Naive thymus-derived CD4-positive, alpha-beta T cell (primary cell): ENCODE results near the gene THSD4. TPM values are rescaled to one million over a fixed set of nuclear protein-coding genes. Genes with fewer than 3 reads are reported as not detected.

Experiments used
- ATAC-seq: fragments of 150-1000 bp; cut with Tn5 transposase; 2 replicates; pipeline ENCODE4 v1.10.0; 2021; ENCODE audit warnings: mild to moderate bottlenecking, moderate library complexity
- CTCF ChIA-PET: fragments of 350-600 bp; sonication (Branson Sonifier 250); formaldehyde crosslinking; loops from one replicate; lab custom pipeline; 2021; ENCODE audit warnings: antibody characterized with exemption; lab: Charles Lee
- POLR2A ChIA-PET: fragments of 350-600 bp; sonication (Branson Sonifier 250); formaldehyde crosslinking; loops from one replicate; lab custom pipeline; 2021; ENCODE audit warnings: antibody characterized with exemption, inconsistent platforms; lab: Charles Lee
- DNase-seq, 9 donors: peaks; one replicate each; pipeline versions ENCODE4 v3.0.0 to v3.0.0-alpha.2; 2020 to 2022; ENCODE audit warnings: mixed read lengths in 1 of 9
- H3K27ac ChIP-seq: one replicate; pipeline ENCODE4 v1.7.0; 2013; ENCODE audit warnings: mild to moderate bottlenecking, low read depth, low read length, moderate library complexity
- H3K27me3 ChIP-seq, 2 donors: one replicate each; pipeline ENCODE4 v1.7.0; 2013; ENCODE audit warnings: low read length in 2 of 2, mild to moderate bottlenecking in 2 of 2, moderate library complexity in 2 of 2; ENCODE audit not compliant: control insufficient read depth in 2 of 2, insufficient read depth in 2 of 2
- H3K36me3 ChIP-seq, 3 experiments: 1 replicate in 2 of 3; 2 replicates in 1 of 3; pipeline ENCODE4 v1.7.0; 2013; ENCODE audit warnings: low read length in 3 of 3, mild to moderate bottlenecking in 3 of 3, moderate library complexity in 1 of 3; ENCODE audit not compliant: insufficient read depth in 3 of 3, control insufficient read depth in 2 of 3
- H3K4me1 ChIP-seq, 2 donors: one replicate each; pipeline ENCODE4 v1.7.0; 2013; ENCODE audit warnings: low read length in 2 of 2, mild to moderate bottlenecking in 2 of 2, moderate library complexity in 1 of 2; ENCODE audit not compliant: control insufficient read depth in 2 of 2, insufficient read depth in 2 of 2
- H3K4me3 ChIP-seq: 2 replicates; pipeline ENCODE4 v1.7.0; 2013; ENCODE audit warnings: mild to moderate bottlenecking, low read length
- H3K9me3 ChIP-seq, 3 experiments: 1 replicate in 2 of 3; 2 replicates in 1 of 3; pipeline ENCODE4 v1.7.0; 2013; ENCODE audit warnings: low read length in 3 of 3; ENCODE audit not compliant: control insufficient read depth in 2 of 3
- H3K27ac Mint-ChIP-seq, 9 donors: one replicate each; pipeline ENCODE4 v1.8.0; 2020 to 2022; ENCODE audit warnings: mixed read lengths in 9 of 9, mild to moderate bottlenecking in 8 of 9, moderate library complexity in 5 of 9, inconsistent platforms in 2 of 9
- H3K27me3 Mint-ChIP-seq, 5 donors: one replicate each; pipeline ENCODE4 v1.8.0; 2021 to 2022; ENCODE audit warnings: mixed read lengths in 5 of 5, mild to moderate bottlenecking in 1 of 5
- H3K36me3 Mint-ChIP-seq, 5 donors: one replicate each; pipeline ENCODE4 v1.8.0; 2020 to 2022; ENCODE audit warnings: mixed read lengths in 5 of 5, mild to moderate bottlenecking in 3 of 5, inconsistent platforms in 1 of 5
- H3K4me1 Mint-ChIP-seq, 7 donors: one replicate each; pipeline ENCODE4 v1.8.0; 2020 to 2022; ENCODE audit warnings: mixed read lengths in 7 of 7, mild to moderate bottlenecking in 3 of 7, inconsistent platforms in 1 of 7
- H3K4me3 Mint-ChIP-seq, 10 donors: one replicate each; pipeline ENCODE4 v1.8.0; 2020 to 2022; ENCODE audit warnings: mild to moderate bottlenecking in 10 of 10, mixed read lengths in 10 of 10, moderate library complexity in 6 of 10, inconsistent platforms in 2 of 10
- H3K9me3 Mint-ChIP-seq, 11 donors: one replicate each; pipeline ENCODE4 v1.8.0; 2020 to 2022; ENCODE audit warnings: mixed read lengths in 11 of 11, mild to moderate bottlenecking in 4 of 11, inconsistent platforms in 1 of 11, moderate library complexity in 1 of 11
- intact Hi-C, 2 donors: fragments of 100-400 bp; cut with micrococcal nuclease; formaldehyde crosslinking; loops; one replicate each; pipeline ENCODE4 v1.15.1; 2023
- polyA plus RNA-seq, 2 donors: library from polyadenylated mRNA; unstranded; fragments of 300-500 nt; fragmentation: Illumina TruSeq; gene quantifications; one replicate each; pipeline ENCODE4 v1.2.3, GENCODE V29; 2021
- total RNA-seq, 6 experiments: library from RNA in 5 of 6; stranded (reverse) in 5 of 6; gene quantifications; 1 replicate in 5 of 6; 2 replicates in 1 of 6; pipeline ENCODE4 v1.2.3 and lab custom pipeline; 2021 to 2026

Gene THSD4
- total and polyA plus RNA-seq, 7 experiments from 2014 or later = not detected

DNA sequence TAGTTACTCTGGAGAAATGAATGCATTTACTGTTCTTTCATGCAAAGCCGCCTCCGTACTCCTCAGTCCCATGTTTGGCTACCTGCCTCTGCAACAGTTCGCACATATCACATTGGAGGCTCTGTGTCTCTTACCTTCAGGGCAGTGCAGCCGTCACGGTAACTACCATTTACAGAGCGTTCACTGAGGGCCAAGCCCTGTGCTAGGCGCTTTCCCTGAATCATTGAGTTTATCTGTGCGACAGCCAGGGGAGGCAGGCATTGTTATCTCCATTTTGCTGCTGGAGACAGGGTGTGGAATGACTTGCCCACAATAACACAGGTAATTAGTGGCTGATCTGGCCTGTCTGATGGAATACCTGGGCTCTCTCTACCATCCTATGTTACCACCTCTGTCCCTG lies 115.0 kb downstream of the THSD4 start:
- Histone ChIP-seq H3K4me1 (no peaks in the 10 kb centered on the region), H3K36me3 (no peaks in the 10 kb centered on the region), H3K4me3 (no peak overlapping the region), H3K9me3 (no peaks in the 10 kb centered on the region), H3K27me3 (no peaks in the 10 kb centered on the region), H3K27ac (no peak overlapping the region)
- CTCF ChIA-PET = no interaction called here
- intact Hi-C loops = no loop called here
- no peak for ATAC-seq
- H3K27ac Mint-ChIP-seq = no peak overlapping the region
- no peaks in the 10 kb centered on the region for H3K4me1 Mint-ChIP-seq
- H3K27me3 Mint-ChIP-seq = peaks cover 0 to 24% (median 8%) of the 10 kb centered on the region in 5 donors
- no peaks in the 10 kb centered on the region for H3K36me3 Mint-ChIP-seq
- H3K9me3 Mint-ChIP-seq = no peaks in the 10 kb centered on the region
- POLR2A ChIA-PET = no interaction called here
- no peak overlapping the region for H3K4me3 Mint-ChIP-seq
- DNase-seq = no peak

- Mint-ChIP-seq H3K27ac (no peak overlapping the region), H3K4me3 (no peak overlapping the region), H3K9me3 (no peaks in the 10 kb centered on the region), H3K4me1 (no peaks in the 10 kb centered on the region), H3K36me3 (no peaks in the 10 kb centered on the region), H3K27me3 (peaks cover 0 to 32% (median 13%) of the 10 kb centered on the region in 5 donors)
- no peaks in the 10 kb centered on the region for H3K36me3 ChIP-seq
- no peaks in the 10 kb centered on the region for H3K4me1 ChIP-seq
- intact Hi-C loops = no loop called here
- CTCF ChIA-PET = no interaction called here
- no peaks in the 10 kb centered on the region for H3K27me3 ChIP-seq
- ATAC-seq (no peak), DNase-seq (no peak)
- no peaks in the 10 kb centered on the region for H3K9me3 ChIP-seq
- POLR2A ChIA-PET = no interaction called here
- H3K27ac ChIP-seq = no peak overlapping the region
- no peak overlapping the region for H3K4me3 ChIP-seq
These were observed 116.5 kb downstream of the THSD4 start for GRCh38 chr15:71231758-71232157.

DNA sequence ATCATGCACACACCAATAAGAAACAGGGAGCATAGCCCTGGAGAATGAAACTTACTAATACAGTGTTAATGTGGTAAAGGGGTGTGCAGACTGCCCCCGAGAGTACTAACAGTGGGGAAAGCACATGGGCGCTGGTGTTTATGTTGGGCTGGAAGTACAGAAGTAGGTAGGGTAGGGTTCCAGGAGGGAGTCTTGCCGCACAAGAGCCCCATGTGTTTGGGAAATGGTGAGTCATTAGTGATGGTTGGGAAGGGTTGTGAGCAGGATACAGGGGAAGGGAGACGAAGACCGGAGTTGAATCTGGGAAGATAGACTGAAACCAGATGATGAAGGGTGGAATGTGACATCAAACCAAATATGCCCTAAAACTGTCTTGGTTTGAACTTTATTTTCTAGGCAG lies 117.1 kb downstream of the THSD4 start:
- H3K9me3 Mint-ChIP-seq = no peaks in the 10 kb centered on the region
- intact Hi-C loops = no loop called here
- H3K27ac ChIP-seq = no peak overlapping the region
- H3K36me3 Mint-ChIP-seq = no peaks in the 10 kb centered on the region
- CTCF ChIA-PET = no interaction called here
- no peak overlapping the region for H3K4me3 Mint-ChIP-seq
- H3K27me3 Mint-ChIP-seq = peaks cover 0 to 38% (median 14%) of the 10 kb centered on the region in 5 donors
- no peaks in the 10 kb centered on the region for H3K4me1 ChIP-seq
- no peaks in the 10 kb centered on the region for H3K27me3 ChIP-seq
- no peak overlapping the region for H3K27ac Mint-ChIP-seq
- POLR2A ChIA-PET = no interaction called here
- no peaks in the 10 kb centered on the region for H3K4me1 Mint-ChIP-seq
- ATAC-seq = no peak
- no peak overlapping the region for H3K4me3 ChIP-seq
- no peaks in the 10 kb centered on the region for H3K36me3 ChIP-seq
- no peaks in the 10 kb centered on the region for H3K9me3 ChIP-seq
- DNase-seq = no peak

GRCh38 chr15:71237456-71238188 lies 122.4 kb downstream of the THSD4 start:
- Mint-ChIP-seq H3K27ac (no peak overlapping the region), H3K36me3 (no peaks in the 10 kb centered on the region), H3K9me3 (peaks cover 0 to 2% (median 0%) of the 10 kb centered on the region in 11 donors), H3K4me1 (peaks cover 0 to 2% (median 0%) of the 10 kb centered on the region in 7 donors), H3K27me3 (peaks cover 0 to 31% (median 9%) of the 10 kb centered on the region in 5 donors), H3K4me3 (no peak overlapping the region)
- Histone ChIP-seq H3K27me3 (no peaks in the 10 kb centered on the region), H3K27ac (no peak overlapping the region), H3K4me3 (no peak overlapping the region), H3K9me3 (no peaks in the 10 kb centered on the region), H3K36me3 (no peaks in the 10 kb centered on the region), H3K4me1 (no peaks in the 10 kb centered on the region)
- ChIA-PET POLR2A (no interaction called here), CTCF (no interaction called here)
- DNase-seq = no peak
- intact Hi-C loops = no loop called here
- no peak for ATAC-seq

- no peak overlapping the region for H3K27ac Mint-ChIP-seq
- no peak overlapping the region for H3K4me3 ChIP-seq
- peaks cover 0 to 2% (median 0%) of the 10 kb centered on the region in 7 donors for H3K4me1 Mint-ChIP-seq
- POLR2A ChIA-PET = no interaction called here
- no peak overlapping the region for H3K27ac ChIP-seq
- H3K36me3 Mint-ChIP-seq = no peaks in the 10 kb centered on the region
- ATAC-seq (no peak), DNase-seq (no peak)
- CTCF ChIA-PET = no interaction called here
- no peak overlapping the region for H3K4me3 Mint-ChIP-seq
- H3K9me3 Mint-ChIP-seq = peaks cover 0 to 2% (median 0%) of the 10 kb centered on the region in 11 donors
- H3K27me3 ChIP-seq = no peaks in the 10 kb centered on the region
- intact Hi-C loops = no loop called here
- no peaks in the 10 kb centered on the region for H3K4me1 ChIP-seq
- no peaks in the 10 kb centered on the region for H3K36me3 ChIP-seq
- no peaks in the 10 kb centered on the region for H3K9me3 ChIP-seq
- peaks cover 0 to 27% (median 9%) of the 10 kb centered on the region in 5 donors for H3K27me3 Mint-ChIP-seq
These were observed 123.7 kb downstream of the THSD4 start for GRCh38 chr15:71238926-71239325.

DNA sequence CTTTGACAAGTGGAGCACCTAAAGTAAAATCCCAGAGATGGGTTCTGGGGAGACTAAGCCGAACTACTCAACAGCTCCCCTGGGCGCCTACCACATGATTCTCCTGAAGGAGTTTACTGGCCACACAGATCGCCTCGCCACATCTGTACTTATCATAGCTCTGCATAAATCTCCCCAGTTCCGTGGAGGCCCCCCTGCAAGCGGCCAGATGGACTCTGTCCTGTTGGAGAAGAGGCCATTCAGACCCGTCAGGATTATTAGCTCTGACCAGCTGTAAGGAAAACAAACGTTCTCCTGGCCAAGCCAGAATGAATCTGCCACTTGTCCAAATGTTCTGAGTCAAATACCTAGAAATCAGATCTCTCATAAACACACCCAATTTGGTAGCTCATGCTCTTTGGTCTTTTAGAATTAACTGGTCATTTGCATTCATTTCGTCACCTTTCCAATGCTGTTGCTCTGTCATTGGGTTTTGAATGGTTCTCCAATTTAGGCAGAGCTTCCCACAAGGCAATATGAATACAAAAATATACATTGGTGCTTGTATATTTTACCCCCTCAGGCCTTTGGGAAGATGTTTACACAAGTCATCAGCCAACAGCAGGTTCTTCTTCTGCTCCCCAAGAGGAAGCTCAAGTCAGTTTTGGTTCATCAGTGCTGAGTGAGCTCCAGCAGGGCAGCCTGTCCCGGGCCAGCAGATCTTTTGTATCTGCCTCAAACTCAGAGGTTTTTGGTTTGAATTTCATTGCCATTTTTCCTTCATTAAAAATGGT lies 124.5 kb downstream of the THSD4 start:
- no peak for DNase-seq
- ChIA-PET POLR2A (no interaction called here), CTCF (no interaction called here)
- no peak overlapping the region for H3K4me3 ChIP-seq
- H3K36me3 ChIP-seq = no peaks in the 10 kb centered on the region
- no peaks in the 10 kb centered on the region for H3K27me3 ChIP-seq
- H3K4me1 Mint-ChIP-seq = peaks cover 0 to 2% (median 0%) of the 10 kb centered on the region in 7 donors
- intact Hi-C loops = no loop called here
- no peak for ATAC-seq
- no peaks in the 10 kb centered on the region for H3K9me3 ChIP-seq
- H3K27ac ChIP-seq = no peak overlapping the region
- no peak overlapping the region for H3K4me3 Mint-ChIP-seq
- H3K36me3 Mint-ChIP-seq = no peaks in the 10 kb centered on the region
- H3K4me1 ChIP-seq = no peaks in the 10 kb centered on the region
- H3K9me3 Mint-ChIP-seq = peaks cover 0 to 2% (median 0%) of the 10 kb centered on the region in 11 donors
- no peak overlapping the region for H3K27ac Mint-ChIP-seq
- peaks cover 0 to 18% (median 9%) of the 10 kb centered on the region in 5 donors for H3K27me3 Mint-ChIP-seq
